ENCODE measurements around the gene TMEM182.

The TMEM182 gene

DNA sequence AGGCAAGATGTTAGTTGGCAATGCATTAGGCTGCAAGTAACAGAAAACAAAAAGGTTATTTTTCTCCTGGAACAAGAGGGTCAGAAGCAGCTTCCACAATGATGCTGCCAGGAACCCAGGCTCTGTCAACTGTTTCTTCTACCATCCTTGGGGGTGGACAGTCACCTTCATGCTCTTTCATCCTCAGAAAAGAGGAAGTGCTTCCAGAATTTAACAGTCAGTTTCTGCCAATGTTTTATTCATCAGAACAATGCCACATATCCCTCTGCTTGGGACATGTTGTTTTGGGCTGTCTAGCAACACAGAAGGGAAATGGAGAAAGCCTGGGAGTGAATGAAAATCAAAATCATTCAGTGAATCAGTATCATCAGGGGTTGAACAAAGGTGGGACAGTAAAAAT is 7.1 kb downstream of the TMEM182 start:
- DNase-seq = no peak

DNA sequence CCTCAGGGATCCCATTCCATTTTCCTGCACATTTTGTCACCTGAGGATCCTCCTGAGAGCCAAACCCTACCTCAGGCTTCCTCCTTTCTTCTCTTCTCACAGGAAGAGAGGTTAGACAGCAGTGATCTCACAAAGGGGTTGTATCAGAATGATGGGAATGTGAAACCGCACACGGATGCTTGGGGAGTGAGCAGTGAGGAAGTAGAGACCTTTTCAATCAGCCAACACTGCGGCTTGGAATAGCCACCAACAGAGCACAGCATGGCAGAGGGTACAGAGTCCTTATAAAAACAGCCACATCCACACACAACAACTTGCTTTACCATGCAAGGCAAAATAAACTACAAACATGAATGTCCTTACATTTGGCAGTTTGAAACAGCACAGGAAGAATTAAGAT is 8.7 kb downstream of the TMEM182 start:
- no peak for DNase-seq

DNA sequence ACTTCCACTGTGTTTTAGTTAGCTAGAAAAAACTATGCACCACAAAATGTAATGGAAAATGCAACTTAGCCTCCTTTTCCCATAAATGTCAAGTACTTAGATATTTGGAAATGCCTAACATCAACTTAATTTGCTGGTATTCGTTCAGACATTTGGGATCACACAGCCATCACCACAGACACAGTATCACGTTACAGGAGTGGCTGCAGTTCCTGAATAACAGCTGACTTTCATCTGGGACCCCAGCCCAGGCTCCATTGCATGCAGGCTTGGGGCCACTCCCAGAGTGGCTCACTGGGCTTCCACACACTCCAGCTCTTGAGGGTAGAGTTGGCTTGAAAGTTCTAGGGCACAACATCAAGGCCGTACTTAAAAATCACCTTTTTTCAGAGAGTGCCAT is 9.3 kb downstream of the TMEM182 start:
- DNase-seq = no peak

DNA sequence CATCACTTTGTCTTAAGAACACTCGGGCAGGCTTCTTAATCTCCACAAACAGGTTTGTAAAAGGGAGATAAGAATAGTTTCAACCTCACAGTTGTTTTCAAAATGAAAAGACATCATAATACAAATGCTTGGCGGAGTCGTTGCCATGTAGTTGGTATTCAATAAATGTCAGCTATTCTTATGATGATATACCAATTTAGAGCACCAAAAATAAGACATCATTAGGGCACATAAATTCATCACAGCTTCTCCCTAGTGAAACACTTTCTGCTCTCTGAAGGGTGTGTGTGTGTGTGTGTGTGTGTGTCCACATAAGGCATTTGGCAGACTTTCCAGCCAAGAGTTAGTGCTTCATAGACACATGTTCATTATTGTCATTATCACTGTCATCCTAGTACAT is 10.8 kb downstream of the TMEM182 start:
- no peak for DNase-seq

DNA sequence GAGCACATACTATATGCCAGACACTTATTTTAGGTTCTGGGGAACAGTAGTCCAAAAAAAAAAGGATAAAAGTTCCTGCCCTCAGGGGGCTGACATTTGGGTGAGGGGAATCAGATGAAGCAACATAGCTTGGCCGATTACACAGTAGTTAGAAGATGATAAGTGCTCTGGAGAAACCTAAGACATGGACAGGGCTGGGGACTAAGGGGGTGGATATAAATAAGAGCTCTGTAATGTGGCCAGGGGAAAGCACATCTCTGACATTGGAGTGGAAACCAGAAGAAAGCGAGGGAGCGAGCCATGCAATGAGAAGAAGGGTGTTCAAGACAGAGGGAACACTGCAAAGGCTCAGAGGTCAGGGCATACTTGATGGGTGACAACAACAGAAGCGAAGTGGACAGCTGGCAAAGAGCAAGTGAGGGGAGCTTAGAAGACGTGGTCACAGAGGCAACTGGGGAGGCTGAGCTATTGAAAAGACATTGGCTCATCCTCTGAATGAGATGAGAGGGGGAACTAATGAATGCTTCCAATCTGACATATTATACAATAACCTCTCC is 11.4 kb downstream of the TMEM182 start:
- DNase-seq = no peak

- DNase-seq = no peak
Measured at GRCh38 chr2:102778260-102778659, 16.4 kb downstream of the TMEM182 start.

DNA sequence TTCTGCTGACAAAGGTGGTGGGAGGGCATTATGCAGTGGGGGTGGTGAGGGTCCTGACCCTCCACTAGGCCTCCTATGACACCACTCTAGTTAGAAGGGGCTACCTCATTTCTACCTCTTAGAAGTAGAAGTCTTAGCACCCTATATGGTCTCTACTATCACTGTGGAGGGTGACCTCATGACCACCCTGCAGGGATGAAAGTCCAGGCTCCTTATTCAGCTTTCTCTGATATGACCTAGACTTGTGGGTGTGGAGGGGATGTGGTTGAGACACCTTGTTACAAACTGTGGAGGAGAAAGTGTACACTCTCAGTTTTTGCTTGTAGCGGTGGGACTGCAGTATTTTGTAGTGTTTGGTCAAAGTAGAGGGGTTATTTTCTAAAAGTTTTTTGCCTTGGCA is 18.6 kb downstream of the TMEM182 start:
- no peak for DNase-seq

DNA sequence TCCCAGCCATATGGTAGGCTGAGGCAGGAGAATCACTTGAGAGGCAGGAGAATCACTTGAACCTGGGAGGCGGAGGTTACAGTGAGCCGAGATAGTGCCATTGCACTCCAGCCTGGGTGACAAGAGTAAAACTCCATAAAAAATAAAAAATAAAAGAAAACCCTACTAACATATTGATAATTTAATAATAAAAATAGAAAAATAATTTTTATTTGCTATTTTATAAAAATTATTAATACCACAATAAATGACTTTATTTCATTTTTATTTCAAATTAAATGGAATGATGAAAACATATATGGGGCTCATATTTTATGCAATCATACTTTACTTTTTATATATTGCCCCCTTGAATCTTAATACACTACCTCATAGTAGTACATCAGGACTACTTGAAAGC is 20.4 kb downstream of the TMEM182 start:
- DNase-seq = no peak

DNA sequence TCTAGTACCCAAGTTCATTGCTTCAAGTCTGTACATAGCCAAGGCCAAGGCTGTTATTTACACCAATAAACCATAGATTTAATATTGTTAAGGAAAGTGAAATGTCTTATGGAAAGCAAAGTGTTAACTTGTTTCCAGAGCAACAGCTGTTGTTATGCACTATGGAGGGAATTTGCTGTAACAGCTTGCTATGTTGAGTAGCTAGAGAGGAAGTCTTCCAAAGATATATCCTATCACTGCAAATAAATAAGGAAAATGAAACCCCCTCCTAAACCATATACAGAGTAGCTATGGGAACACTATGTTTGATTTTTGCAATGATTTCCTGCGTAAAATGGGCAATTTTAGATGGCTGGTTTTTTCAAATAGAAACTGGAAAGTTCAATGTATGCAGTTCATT is 21.1 kb downstream of the TMEM182 start:
- DNase-seq = no peak

- DNase-seq = no peak
Measured at GRCh38 chr2:102783506-102784183, 21.8 kb downstream of the TMEM182 start.

GRCh38 chr2:102784940-102785339 is 23.1 kb downstream of the TMEM182 start:
- DNase-seq = no peak

- DNase-seq = no peak
Measured at GRCh38 chr2:102788216-102788884, 26.5 kb downstream of the TMEM182 start.

DNA sequence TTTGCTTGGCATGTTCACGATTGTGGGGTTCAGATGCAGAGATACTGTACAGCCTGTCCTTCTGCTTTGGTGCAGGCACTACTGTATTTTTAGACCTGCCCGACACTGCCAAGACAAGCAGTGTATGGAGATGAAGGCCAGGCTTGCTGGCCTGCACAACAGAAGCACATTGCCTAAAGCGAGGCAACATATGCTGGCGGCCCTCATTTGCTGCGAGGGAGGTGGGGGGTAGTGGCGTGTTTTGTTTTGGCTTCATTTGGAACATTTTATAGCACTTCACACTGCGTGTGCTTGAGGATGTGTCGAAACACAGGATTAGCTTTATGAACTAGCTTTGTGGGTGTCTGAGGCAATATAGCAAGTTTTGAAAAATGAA is 27.0 kb downstream of the TMEM182 start:
- no peak for DNase-seq

DNA sequence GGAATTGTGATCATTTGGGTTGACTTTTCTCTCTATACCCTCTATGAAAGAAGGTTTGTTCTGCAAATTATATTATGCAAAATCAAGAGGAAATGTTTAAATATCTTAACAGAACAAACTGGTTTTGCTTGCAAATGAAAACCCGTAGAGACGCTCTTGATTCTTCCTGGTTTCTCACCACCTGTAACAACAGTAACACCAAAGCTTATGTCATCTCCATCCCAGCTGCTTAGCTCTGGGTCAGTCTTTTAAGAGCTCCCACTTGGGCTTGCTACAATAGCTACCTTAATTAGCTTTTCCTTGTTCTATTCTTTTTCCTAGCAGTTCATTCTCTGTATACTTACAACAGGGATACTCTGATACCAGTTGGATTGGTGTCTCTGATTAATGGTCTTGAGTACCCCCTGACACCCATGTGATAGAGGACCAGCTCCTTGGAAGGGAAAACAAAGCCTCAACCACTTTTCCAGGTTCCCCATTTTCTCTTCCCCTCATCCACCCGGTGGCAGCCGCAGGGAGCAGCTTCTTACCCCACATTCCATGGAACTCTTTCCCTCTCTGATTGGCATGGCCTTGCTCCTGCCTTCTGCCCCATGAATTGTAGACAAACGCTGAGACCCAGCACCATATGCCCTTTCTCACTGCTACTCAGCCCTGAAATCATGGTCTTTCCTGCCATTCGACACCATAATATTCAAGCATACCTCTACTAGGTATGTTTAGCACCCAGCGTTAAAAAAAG is 27.7 kb downstream of the TMEM182 start:
- DNase-seq = no peak

- no peak for DNase-seq
Measured at GRCh38 chr2:102790091-102790455, 28.2 kb downstream of the TMEM182 start.

DNA sequence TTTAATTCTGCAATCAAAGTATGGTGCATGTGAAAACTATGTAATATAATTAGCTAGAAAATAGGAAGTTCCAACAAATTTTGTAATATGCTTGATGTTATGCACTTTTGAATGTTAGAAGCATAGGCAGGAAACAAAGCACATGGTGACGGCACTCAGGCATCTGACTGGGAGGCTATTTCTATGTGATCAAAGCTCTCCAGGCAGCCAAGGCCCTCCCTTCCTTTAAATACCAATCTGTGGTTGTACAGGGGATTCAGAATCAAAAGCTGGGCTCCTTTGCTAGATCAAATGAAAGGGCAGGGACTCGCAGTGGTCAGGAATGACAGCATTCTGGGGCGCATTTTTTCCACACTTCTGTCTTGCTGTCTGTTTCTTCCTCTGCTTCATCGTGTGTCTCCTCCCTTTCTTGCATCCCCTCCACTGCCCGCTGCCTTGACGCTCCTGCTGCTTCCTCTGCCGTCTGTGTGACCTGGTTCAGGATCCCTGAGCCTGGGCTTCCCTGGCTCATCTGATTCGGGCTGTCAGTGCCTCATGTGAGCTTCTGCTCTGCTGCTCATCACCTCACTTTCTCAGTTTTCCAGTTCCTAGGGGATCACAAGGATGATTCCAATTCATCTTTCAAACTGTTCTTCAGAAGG is 30.9 kb downstream of the TMEM182 start:
- DNase-seq = no peak

DNA sequence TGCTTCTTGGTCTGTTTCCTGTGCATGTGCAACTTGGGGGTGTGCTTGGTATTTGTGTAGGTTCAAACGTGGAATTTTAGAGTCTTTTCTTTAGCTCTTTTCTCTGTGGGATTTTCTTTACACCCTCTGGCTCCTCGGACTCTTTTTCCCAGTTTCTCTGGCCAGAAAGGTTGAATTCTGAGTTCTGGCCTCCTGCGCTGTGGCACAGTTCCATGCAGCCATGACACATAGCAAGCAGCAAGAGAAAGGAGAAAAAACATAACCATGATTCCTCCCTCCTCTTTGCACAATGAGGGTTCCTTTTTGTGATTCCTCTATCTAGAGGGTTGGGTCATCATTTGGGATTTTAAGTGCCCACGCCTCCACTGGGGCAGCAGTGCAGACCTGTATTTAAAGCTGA is 33.8 kb downstream of the TMEM182 start:
- no peak for DNase-seq

GRCh38 chr2:102796337-102796736 is 34.5 kb downstream of the TMEM182 start:
- DNase-seq = no peak

- DNase-seq = no peak
Measured at GRCh38 chr2:102797486-102797885, 35.7 kb downstream of the TMEM182 start.

DNA sequence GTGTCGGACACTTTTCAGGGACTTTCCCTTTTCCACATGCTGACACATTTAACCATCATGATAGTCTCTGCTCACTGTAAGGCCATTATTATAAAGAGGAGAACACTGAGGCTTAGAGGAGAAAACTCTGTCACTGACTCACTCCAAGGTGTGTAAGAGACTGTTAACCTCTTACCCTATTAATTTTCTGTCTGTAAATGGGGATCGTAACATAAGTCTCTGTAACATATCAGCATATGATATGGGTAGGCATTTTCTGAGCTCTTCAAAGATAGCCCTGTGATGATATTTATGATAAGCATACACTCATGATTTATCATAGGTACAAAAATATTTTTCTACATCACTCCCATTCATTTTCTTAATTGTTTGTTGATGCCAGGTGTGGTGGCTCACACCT is 36.4 kb downstream of the TMEM182 start:
- no peak for DNase-seq

DNA sequence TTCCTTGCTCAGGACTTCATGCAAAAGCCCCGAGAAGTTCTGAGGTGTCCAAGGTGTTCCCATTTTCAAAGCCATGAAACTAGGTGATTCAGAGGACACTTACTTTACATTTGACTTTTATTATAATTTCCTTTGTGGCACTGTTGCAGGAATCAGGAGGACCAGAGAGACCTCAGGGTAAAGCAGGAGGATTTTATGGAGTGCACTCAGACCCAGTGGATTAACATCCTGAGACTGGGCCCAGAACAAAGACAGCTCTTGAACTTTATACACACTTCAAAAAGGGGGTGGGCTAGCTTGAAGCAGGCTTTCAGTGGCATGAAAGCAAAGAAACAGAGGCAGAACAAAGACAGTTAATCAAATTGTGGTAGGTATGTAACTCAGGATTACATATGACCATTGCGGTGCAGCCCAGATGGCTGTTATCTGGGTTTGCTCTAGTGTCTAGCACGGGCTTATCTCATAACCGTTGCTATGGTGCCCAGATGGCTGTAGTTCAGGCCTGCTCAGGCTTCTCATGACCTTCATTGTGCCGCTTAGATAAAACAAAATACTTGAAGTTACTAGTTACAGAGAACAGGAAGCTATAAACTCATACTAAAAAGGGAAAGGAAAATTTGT is 39.4 kb downstream of the TMEM182 start:
- peak; percentile 10 for DNase-seq

DNA sequence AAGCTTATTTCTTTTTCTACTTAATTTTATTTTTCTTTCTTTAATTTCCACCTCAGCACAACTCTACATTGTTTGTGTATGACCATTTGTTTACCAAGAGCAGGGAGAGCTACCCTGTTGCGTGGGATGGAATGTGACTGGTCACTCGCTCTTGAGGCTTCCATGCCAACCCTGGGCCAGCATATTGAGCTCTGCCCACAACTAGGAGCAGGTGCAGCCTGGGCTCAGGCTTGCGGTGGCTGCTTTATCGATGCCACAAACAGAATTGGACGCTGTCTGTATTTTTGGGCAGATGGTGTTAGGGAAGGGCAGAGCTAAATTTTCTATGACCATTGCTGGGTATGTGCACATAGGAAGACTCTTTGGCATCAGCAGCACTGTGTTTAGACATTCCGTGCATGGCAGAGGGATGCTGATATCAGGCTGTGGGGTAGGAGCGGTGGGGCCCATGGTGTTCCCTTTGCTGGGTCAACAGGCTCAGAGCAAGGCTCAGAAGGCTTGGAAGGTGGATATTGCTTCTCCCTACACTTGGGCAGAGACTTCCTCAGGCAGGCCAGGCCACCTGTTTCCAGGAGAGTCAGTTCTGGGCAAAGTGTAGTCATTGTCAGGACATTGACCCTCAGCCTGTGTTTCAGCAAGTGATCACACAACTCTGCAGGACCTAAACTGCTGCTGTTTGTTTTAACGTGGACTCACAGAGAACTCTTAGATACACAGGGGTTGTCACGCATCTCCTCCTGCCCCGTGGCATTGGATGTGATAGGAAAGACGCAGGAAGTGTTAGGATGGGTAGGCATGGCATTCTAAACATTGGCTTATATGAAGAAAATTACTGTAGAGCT is 40.2 kb downstream of the TMEM182 start:
- DNase-seq = no peak

Measured in NCI-H226 (cell line).